NCI-H128 (cell line): ENCODE measurements around the gene JUN.
"Not testable (repeated sequence)": the region's sequence is repeated elsewhere in the genome, so short reads cannot be mapped to it uniquely, and the experiment has no call there.

Experiments
- DNase-seq: peaks from one replicate; lab custom pipeline; 2025; ENCODE audit not compliant: unreplicated experiment; lab: John Stamatoyannopoulos, UW

JUN gene

GRCh38 chr1:58809325-58810010 lies 25.6 kb upstream of the JUN start:
- DNase-seq = no peak

GRCh38 chr1:58808077-58808476 lies 24.2 kb upstream of the JUN start:
- no peak for DNase-seq

GRCh38 chr1:58805716-58806571 lies 22.1 kb upstream of the JUN start:
- no peak for DNase-seq

- DNase-seq = no peak
Observed at GRCh38 chr1:58804853-58805565, 21.2 kb upstream of the JUN start.

- no peak for DNase-seq
Observed at GRCh38 chr1:58803858-58804257, 20.0 kb upstream of the JUN start.

- DNase-seq = no peak
Observed at GRCh38 chr1:58802640-58803399, 19.0 kb upstream of the JUN start.

GRCh38 chr1:58801286-58801685 lies 17.4 kb upstream of the JUN start:
- DNase-seq = not testable (repeated sequence)

- no peak for DNase-seq
Observed at GRCh38 chr1:58799650-58800049, 15.8 kb upstream of the JUN start.

GRCh38 chr1:58798910-58799442 lies 15.1 kb upstream of the JUN start:
- no peak for DNase-seq

GRCh38 chr1:58796416-58796815 lies 12.6 kb upstream of the JUN start:
- DNase-seq = no peak

GRCh38 chr1:58794585-58794984 lies 10.7 kb upstream of the JUN start:
- DNase-seq = no peak

- no peak for DNase-seq
Observed at GRCh38 chr1:58792846-58793245, 9.0 kb upstream of the JUN start.

- no peak for DNase-seq
Observed at GRCh38 chr1:58791106-58791505, 7.3 kb upstream of the JUN start.

GRCh38 chr1:58789996-58790660 lies 6.3 kb upstream of the JUN start:
- no peak for DNase-seq

GRCh38 chr1:58789322-58789856 lies 5.5 kb upstream of the JUN start:
- no peak for DNase-seq

GRCh38 chr1:58788259-58788658 lies 4.4 kb upstream of the JUN start:
- DNase-seq = no peak

GRCh38 chr1:58786927-58787245 lies 3.0 kb upstream of the JUN start:
- no peak for DNase-seq

GRCh38 chr1:58786184-58786926 lies 2.5 kb upstream of the JUN start:
- DNase-seq = no peak

- peak; percentile 65 for DNase-seq
Observed at GRCh38 chr1:58785442-58786058, 1.7 kb upstream of the JUN start.
